ENCODE measurements around the gene ZNF785.
A peak's percentile ranks its signal among the peaks of the same experiment; 100 is the strongest.
"Not testable (repeated sequence)": the region's sequence is repeated elsewhere in the genome, so short reads cannot be mapped to it uniquely, and the experiment has no call there.

ZNF785 gene

GRCh38 chr16:30585400-30586191 lies at the start of gene ZNF785:
TSS of gene ZNF785 (minus strand) at chr16:30585697. CDS start at chr16:30585611, 86 bp downstream.
- peak; percentile 98 for DNase-seq (ENCODE audit: low spot score)

GRCh38 chr16:30633526-30633925 lies 48.0 kb upstream of the ZNF785 start:
- DNase-seq (ENCODE audit: low spot score) = no peak

- not testable (repeated sequence) for DNase-seq (ENCODE audit: low spot score)
Measured at GRCh38 chr16:30632454-30632853, 47.0 kb upstream of the ZNF785 start.

- peak; percentile 85 for DNase-seq (ENCODE audit: low spot score)
Measured at GRCh38 chr16:30628628-30629540, 43.4 kb upstream of the ZNF785 start.

DNA sequence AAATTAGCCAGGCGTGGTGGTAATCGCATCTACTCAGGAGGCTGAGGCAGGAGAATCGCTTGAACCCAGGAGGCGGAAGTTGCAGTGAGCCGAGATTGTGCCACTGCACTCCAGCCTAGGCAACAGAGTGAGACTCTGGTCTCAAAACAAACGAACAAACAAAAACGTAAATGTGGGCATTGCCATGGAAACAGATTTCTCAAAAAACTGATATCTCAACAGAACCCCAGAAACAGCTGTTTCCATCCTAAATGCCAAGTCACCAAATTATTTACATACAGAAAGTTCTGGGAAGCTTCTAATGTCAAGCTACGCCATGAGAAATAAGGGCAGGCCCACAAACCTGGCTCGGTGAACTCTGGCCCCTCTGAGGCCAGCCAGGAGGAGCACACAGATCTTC lies 40.7 kb upstream of the ZNF785 start:
- no peak for DNase-seq (ENCODE audit: low spot score)

- no peak for DNase-seq (ENCODE audit: low spot score)
Measured at GRCh38 chr16:30623536-30624283, 38.2 kb upstream of the ZNF785 start.

DNA sequence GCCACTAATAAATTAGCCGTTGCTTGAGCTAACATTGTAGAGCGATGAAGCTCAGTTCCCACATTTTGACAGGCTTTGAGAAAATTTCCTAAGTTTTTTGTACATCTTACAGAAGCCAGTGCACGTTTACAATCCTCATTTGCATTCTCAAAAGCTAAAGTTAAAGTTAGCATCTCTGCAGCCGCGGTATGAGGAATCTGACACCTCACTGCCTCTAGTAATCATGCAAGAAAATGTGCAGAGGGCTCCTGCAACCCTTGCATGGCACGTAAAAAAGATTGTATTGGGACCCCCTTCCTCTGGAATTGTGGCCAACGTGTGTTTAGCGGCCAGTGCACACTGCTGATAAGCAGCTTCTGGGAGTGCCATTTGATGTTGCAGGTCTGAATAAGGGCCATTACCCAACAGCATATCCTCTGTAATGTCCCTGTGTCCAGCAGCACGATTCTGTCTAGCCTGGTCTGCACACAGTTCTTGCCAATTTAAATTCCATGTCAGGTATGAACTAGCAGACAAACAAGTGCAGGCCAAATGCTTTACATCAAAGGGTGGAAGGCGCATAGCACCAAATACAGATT lies 37.0 kb upstream of the ZNF785 start:
- DNase-seq (ENCODE audit: low spot score) = no peak

GRCh38 chr16:30621765-30622164 lies 36.3 kb upstream of the ZNF785 start:
- no peak for DNase-seq (ENCODE audit: low spot score)

GRCh38 chr16:30620169-30620568 lies 34.7 kb upstream of the ZNF785 start:
- no peak for DNase-seq (ENCODE audit: low spot score)

GRCh38 chr16:30619638-30620037 lies 34.1 kb upstream of the ZNF785 start:
- DNase-seq (ENCODE audit: low spot score) = no peak

DNA sequence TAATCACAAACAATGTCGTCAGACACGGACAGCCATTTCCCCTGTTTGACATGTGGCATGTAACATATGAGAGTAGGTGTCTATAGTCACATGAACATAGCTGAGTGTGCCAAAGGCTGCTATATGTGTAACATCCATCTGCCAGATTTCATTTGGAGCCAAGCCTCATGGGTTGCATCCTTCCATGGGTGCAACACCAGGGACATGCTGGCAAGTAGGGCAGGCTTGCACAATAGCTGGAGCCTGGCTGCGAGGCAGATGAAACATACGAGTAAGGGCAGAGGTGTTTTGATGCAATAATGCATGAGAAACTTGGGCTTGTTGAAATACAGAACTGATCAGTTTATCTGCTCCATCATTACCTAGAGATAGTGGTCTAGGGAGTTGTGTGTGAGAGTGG lies 33.7 kb upstream of the ZNF785 start:
- DNase-seq (ENCODE audit: low spot score) = no peak

GRCh38 chr16:30615358-30616091 lies 30.0 kb upstream of the ZNF785 start:
- no peak for DNase-seq (ENCODE audit: low spot score)

DNA sequence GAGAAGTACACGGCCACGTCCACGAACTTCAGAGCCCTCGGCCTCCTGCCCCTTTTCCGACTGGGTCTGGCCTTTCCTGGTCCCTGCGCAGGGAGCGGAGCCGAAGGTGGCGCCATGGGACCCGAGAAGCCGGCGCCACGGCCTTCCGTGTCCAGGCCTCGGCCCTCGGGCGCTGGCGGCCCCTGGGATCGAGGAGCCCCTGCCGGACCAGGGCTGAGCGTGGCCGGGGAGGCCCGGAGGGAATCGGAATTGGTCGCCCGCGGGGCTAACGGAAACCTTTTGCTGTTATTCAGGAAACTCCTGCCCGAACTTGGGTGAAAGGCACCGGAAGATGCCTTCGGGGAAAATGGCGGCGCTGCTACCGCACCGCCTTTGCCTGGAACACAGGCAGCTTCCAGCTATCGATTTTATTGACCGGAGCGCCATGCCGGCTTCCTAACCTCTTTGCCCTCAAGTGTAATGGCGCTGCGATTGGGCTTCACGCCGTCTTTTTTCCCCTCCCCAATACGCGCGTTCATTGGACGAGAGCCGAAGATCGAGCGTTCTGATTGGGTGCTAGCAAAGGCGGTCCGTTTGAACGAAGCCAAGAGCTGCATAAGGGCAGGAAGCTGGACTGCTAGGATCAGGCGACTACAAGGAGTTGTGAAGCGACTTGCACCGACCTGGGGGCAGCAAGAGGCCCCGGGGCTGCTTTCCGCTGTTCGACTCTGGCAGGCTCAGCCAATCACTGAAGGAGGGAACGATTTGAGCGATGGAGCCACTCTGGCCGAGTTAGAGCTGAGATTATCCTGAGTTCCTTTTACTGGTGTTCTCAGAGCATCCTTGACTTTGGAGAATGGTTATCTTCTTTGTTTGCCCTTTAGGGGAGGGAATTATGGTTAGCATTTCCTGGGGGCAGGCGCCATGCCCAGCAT lies 24.7 kb upstream of the ZNF785 start, which contains the start of gene ZNF689:
TSS of gene ZNF689 (minus strand) at position 464 of the 914 bp plus-strand sequence. CDS start at position 116, 348 bp downstream.
- DNase-seq (ENCODE audit: low spot score) = peak; percentile 96

DNA sequence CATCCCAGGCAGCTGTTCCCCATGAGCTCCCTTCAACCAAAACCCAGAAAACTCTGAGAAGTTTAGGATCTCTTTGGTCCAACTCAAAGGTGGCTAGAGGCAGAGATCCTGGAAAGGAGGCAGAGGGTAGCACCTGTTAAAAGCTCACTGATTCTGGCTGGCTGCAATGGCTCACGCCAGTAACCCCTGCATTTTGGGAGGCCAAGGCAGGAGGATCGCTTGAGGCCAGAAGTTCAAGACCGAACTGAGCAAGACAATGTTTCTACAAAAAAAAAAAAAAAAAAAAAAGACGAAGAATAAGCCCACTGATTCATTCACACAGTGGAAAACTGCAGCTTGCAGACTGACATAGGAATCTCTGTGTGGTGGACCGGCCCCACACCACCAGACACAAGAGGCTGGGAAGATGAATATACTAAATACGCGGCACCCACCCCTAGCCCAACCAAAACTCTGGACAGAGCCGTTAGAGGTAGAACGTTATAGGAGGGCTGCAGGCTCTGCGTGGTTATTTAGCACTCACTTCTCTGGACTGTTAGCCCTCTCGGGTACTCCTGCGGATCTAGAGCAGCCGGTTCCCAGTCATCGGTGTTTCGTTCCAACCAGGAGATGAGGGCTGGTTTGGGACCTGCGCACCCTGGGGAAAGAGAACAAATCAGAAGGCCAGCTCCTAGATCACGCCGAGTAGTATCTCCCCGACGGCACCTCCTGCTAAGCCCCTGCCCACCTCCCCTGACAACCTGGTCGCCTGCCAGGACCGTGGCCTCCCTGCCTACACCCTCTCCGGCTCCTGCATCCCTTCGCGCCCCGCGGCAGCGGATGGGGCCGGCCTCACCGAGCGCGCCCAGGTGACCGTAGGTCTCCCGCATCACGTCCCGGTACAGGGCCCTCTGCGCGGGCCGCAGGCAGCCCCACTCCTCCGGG lies 23.8 kb upstream of the ZNF785 start:
- no peak for DNase-seq (ENCODE audit: low spot score)

DNA sequence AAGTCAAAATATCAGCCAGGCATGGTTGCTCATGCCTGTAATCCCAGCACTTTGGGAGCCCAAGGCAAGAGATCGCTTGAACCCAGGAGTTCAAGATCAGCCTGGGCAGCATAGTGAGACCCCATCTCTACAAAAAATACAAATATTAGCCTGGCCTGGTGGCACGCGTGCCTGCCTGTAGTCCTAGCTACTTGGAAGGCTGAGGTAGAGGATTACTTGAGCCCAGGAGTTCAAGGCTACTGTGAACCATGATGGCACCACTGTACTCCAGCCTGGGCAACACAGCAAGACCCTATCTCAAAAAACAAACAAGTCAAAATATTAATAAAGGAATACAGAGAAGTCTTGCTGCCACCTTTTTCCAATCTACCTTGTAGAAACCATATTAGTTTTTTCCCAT lies 20.5 kb upstream of the ZNF785 start:
- DNase-seq (ENCODE audit: low spot score) = no peak

- no peak for DNase-seq (ENCODE audit: low spot score)
Measured at GRCh38 chr16:30605158-30605557, 19.7 kb upstream of the ZNF785 start.

DNA sequence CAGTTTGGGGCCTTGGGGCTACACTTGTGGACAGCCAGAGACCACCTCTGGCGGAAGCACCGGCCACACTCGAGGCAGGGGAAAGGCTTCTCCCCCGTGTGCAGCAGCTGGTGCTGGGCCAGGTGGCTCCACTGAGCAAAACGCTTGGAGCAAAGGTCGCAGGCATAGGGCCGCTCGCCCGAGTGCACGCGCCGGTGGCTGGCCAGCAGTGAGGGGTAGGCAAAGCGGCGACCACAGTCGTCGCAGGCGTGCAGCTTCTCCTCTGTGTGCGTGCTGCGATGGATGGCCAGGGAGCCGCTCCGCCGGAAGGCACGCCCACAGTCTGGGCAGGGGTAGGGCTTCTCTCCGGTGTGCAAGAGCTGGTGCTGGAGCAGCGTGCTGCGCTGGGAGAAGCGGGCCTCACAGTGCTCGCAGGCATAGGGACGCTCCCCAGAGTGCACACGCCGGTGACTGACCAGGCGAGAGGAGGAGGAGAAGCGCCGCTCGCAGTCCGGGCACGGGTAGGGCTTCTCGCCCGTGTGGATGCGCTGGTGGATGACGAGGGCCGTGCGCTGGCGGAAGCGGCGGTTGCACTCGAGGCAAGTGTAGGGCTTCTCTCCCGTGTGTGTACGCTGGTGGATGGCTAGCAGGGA lies 18.9 kb upstream of the ZNF785 start:
- DNase-seq (ENCODE audit: low spot score) = no peak

- DNase-seq (ENCODE audit: low spot score) = no peak
Measured at GRCh38 chr16:30603945-30604315, 18.4 kb upstream of the ZNF785 start.
